Immature natural killer cell (primary cell): ENCODE results near the gene AHRR. TPM values are rescaled to one million over a fixed set of nuclear protein-coding genes. Genes with fewer than 3 reads are reported as not detected.
A peak's percentile ranks its signal among the peaks of the same experiment; 100 is the strongest.
"Not testable (repeated sequence)": the region's sequence is repeated elsewhere in the genome, so short reads cannot be mapped to it uniquely, and the experiment has no call there.

ENCODE experiments used
- DNase-seq, 3 donors: peaks; one replicate each; pipeline ENCODE4 v3.0.0; 2022; ENCODE audit warnings: mixed read lengths in 1 of 3
- H3K27ac Mint-ChIP-seq, 6 donors: one replicate each; pipeline ENCODE4 v1.8.0; 2020; ENCODE audit warnings: mixed read lengths in 6 of 6, mild to moderate bottlenecking in 5 of 6, inconsistent platforms in 4 of 6, moderate library complexity in 3 of 6
- H3K27me3 Mint-ChIP-seq, 3 donors: one replicate each; pipeline ENCODE4 v1.8.0; 2020 to 2021; ENCODE audit warnings: low read depth in 3 of 3, mild to moderate bottlenecking in 3 of 3, mixed read lengths in 3 of 3, moderate library complexity in 3 of 3, inconsistent platforms in 1 of 3
- H3K36me3 Mint-ChIP-seq, 3 donors: one replicate each; pipeline ENCODE4 v1.8.0; 2020; ENCODE audit warnings: mixed read lengths in 3 of 3, inconsistent platforms in 2 of 3, mild to moderate bottlenecking in 2 of 3
- H3K4me1 Mint-ChIP-seq, 2 donors: one replicate each; pipeline ENCODE4 v1.8.0; 2020; ENCODE audit warnings: inconsistent platforms in 2 of 2, mild to moderate bottlenecking in 2 of 2, mixed read lengths in 2 of 2, moderate library complexity in 1 of 2
- H3K4me3 Mint-ChIP-seq, 5 donors: one replicate each; pipeline ENCODE4 v1.8.0; 2020; ENCODE audit warnings: mild to moderate bottlenecking in 5 of 5, mixed read lengths in 5 of 5, inconsistent platforms in 3 of 5, moderate library complexity in 3 of 5
- H3K9me3 Mint-ChIP-seq, 6 donors: one replicate each; pipeline ENCODE4 v1.8.0; 2020; ENCODE audit warnings: mild to moderate bottlenecking in 6 of 6, mixed read lengths in 6 of 6, inconsistent platforms in 4 of 6, moderate library complexity in 3 of 6
- polyA plus RNA-seq, 3 donors: library from polyadenylated mRNA; unstranded; fragments of 300-500 nt; fragmentation: Illumina TruSeq; gene quantifications; one replicate each; pipeline ENCODE4 v1.2.3, GENCODE V29; 2021

The AHRR gene
- polyA plus RNA-seq, 3 donors from 2014 or later, result 0.16 TPM; not detected in 2

DNA sequence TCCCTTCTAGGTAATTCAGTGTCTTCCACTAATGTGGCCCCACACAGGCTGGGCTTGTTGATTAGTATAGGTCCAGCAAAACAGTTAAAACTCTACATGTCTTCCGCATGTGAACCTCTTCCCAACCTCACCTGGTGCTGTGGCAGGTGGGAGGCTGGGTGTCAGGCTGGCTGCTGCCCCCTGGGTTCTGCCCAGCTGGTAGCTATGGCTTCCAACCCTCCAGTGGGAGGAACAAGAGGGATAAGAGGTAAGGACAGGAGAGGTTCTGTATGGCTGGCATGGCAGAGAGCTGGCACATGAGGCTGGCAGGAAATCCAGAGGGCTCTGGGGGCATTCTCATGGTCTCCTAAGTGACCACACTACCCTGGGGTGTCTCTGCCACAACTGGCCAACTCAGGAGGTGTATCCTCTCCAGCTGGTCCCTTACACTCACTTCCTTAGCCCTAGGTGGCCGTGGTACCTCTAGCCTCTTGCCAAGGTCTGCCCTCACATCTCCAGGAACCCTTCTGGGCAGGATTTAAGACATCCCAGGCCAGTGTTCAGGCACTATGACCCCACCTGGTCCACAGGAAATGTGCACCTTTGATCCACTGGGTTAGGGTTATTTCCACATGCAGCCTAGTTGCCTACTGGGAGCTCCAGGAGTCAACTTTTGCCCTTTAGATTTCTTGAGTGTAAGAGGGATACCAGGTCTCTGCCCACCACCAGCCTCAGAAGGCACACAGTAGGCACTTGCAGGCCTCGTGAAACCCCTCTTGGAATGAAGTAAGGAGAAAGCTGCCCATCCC, 41.7 kb downstream of the AHRR start:
- Mint-ChIP-seq H3K27ac (no peak overlapping the region), H3K9me3 (peaks cover 0 to 9% (median 3%) of the 10 kb centered on the region in 6 donors), H3K27me3 (peaks cover 0 to 13% (median 3%) of the 10 kb centered on the region in 3 donors), H3K4me1 (peaks cover under 1 to 1% of the 10 kb centered on the region in 2 donors), H3K4me3 (no peak overlapping the region), H3K36me3 (peaks cover 0 to 6% (median 0%) of the 10 kb centered on the region in 3 donors)
- DNase-seq, result no peak

DNA sequence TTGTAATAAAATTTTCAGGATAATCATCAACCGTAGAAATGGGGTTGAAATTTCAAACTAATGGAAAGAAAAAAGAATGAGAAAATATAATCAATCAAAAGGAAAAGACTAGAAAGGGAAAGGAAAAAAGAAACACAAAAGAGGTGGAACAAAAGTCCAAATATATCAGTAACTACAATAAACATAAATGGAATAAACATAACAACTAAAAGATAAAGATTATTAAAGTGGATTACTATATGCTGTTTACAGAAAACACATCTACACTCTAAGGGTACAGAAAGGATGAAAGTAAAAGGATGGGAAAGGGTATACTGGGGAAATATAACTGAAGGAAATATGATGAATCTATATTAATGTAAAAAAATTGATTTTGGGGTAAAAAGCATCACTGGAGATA, 43.0 kb downstream of the AHRR start:
- Mint-ChIP-seq H3K27me3 (peaks cover 0 to 13% (median 5%) of the 10 kb centered on the region in 3 donors), H3K36me3 (peaks cover 0 to 6% (median 0%) of the 10 kb centered on the region in 3 donors), H3K9me3 (peaks cover 0 to 9% (median 3%) of the 10 kb centered on the region in 6 donors), H3K4me3 (no peak overlapping the region), H3K4me1 (peaks cover 14% of the 10 kb centered on the region in 2 donors), H3K27ac (no peak overlapping the region)
- DNase-seq, result no peak

GRCh38 chr5:366541-367357, 45.2 kb downstream of the AHRR start:
- H3K4me1 Mint-ChIP-seq, result peaks cover 16% of the 10 kb centered on the region in 2 donors
- no peak for DNase-seq
- H3K4me3 Mint-ChIP-seq, result no peak overlapping the region
- H3K27me3 Mint-ChIP-seq, result peaks cover 0 to 12% (median 4%) of the 10 kb centered on the region in 3 donors
- peaks cover 0 to 6% (median 0%) of the 10 kb centered on the region in 3 donors for H3K36me3 Mint-ChIP-seq
- peaks cover 0 to 9% (median 3%) of the 10 kb centered on the region in 6 donors for H3K9me3 Mint-ChIP-seq
- H3K27ac Mint-ChIP-seq, result no peak overlapping the region

DNA sequence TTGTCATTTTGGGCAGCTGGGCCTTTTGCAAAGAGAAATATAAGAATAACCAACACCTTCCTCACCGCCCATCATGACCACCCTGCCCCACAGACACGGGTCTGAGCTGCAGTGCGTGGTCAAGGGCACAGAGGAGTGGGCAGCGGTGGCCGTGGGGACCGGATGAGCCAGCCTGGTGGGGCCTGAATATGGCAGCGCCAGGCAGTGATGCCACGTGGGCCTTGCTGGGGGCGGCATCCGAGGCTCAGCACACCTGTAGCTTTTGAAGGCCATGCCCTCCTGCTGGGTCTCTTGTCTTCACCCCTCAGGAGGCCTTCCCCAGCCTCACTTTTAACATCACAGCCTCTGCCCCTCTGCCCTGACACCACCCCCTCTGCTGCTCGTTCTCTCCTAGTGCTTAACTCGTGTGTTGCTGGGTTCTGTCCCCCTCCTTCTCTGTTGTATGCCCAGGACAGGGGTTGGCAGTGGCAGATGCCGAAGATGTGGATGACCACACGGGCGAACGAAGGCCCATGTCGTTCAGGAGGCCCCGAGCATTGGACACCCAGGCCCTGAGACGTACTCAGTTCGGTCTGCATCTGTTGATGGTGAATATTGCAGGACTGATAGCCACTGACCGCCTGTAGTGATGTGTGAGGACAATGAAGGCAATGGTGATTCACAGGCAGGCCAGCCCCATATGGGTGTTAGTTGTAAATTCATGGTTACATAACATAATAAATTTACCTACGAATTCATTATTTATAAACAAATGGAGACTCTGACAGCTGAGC, 46.0 kb downstream of the AHRR start:
- Mint-ChIP-seq H3K27me3 (peaks cover 1 to 15% (median 4%) of the 10 kb centered on the region in 3 donors), H3K4me3 (no peak overlapping the region), H3K9me3 (peaks cover 0 to 9% (median 3%) of the 10 kb centered on the region in 6 donors), H3K4me1 (peaks cover 16% of the 10 kb centered on the region in 2 donors), H3K27ac (no peak overlapping the region), H3K36me3 (peaks cover 0 to 6% (median 0%) of the 10 kb centered on the region in 3 donors)
- no peak for DNase-seq

- peak overlapping the region in 1 of 6 donors; percentile 62 for H3K27ac Mint-ChIP-seq
- H3K9me3 Mint-ChIP-seq, result peaks cover 0 to 9% (median 3%) of the 10 kb centered on the region in 6 donors
- no peak for DNase-seq
- peaks cover 16% of the 10 kb centered on the region in 2 donors for H3K4me1 Mint-ChIP-seq
- H3K27me3 Mint-ChIP-seq, result peaks cover 1 to 15% (median 4%) of the 10 kb centered on the region in 3 donors
- peaks cover 0 to 6% (median 0%) of the 10 kb centered on the region in 3 donors for H3K36me3 Mint-ChIP-seq
- peak overlapping the region in 3 of 5 donors; percentile 13 to 60 (median 57) for H3K4me3 Mint-ChIP-seq
Observed at GRCh38 chr5:368183-369084, 46.9 kb downstream of the AHRR start.

- peak overlapping the region in 2 of 5 donors; percentile 13 to 60 for H3K4me3 Mint-ChIP-seq
- H3K36me3 Mint-ChIP-seq, result peaks cover 0 to 6% (median 0%) of the 10 kb centered on the region in 3 donors
- DNase-seq, result no peak
- peaks cover 0 to 5% (median 2%) of the 10 kb centered on the region in 6 donors for H3K9me3 Mint-ChIP-seq
- H3K27ac Mint-ChIP-seq, result peak overlapping the region in 1 of 6 donors; percentile 62
- peaks cover 16% of the 10 kb centered on the region in 2 donors for H3K4me1 Mint-ChIP-seq
- peaks cover 1 to 9% (median 4%) of the 10 kb centered on the region in 3 donors for H3K27me3 Mint-ChIP-seq
Observed at GRCh38 chr5:369151-369868, 47.8 kb downstream of the AHRR start.

DNA sequence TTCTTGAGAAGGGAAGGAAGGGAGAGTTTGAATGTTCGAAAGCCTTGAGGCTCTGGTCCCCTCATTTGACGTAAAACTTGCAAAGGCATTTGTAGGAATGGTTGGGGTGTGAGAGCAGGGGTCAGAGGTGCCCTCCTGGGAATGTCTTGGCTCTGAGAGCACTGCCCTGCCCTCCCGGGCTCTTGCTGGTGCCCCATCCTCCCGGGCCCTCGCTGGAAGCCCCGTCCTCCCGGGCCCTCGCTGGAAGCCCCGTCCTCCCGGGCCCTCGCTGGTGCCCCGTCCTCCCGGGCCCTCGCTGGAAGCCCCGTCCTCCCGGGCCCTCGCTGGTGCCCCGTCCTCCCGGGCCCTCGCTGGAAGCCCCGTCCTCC, 48.3 kb downstream of the AHRR start:
- Mint-ChIP-seq H3K4me1 (peaks cover 16% of the 10 kb centered on the region in 2 donors), H3K4me3 (peak overlapping the region in 1 of 5 donors; percentile 60)
- H3K27ac Mint-ChIP-seq, H3K27me3 Mint-ChIP-seq, H3K36me3 Mint-ChIP-seq, DNase-seq, H3K9me3 Mint-ChIP-seq: not testable (repeated sequence)

- Mint-ChIP-seq H3K4me3 (no peak overlapping the region), H3K9me3 (peaks cover 0 to 1% (median 0%) of the 10 kb centered on the region in 6 donors), H3K27me3 (peaks cover 1 to 10% (median 5%) of the 10 kb centered on the region in 3 donors), H3K27ac (no peak overlapping the region), H3K4me1 (peaks cover 16% of the 10 kb centered on the region in 2 donors), H3K36me3 (peaks cover 0 to 2% (median 0%) of the 10 kb centered on the region in 3 donors)
- DNase-seq, result no peak
Observed at GRCh38 chr5:370311-370958, 48.9 kb downstream of the AHRR start.

- DNase-seq, result no peak
- Mint-ChIP-seq H3K27me3 (peaks cover 1 to 10% (median 5%) of the 10 kb centered on the region in 3 donors), H3K4me1 (peaks cover 16% of the 10 kb centered on the region in 2 donors), H3K27ac (no peak overlapping the region), H3K9me3 (no peaks in the 10 kb centered on the region), H3K4me3 (peak overlapping the region in 1 of 5 donors; percentile 7), H3K36me3 (peaks cover 0 to under 1% (median 0%) of the 10 kb centered on the region in 3 donors)
Observed at GRCh38 chr5:370959-371810, 49.7 kb downstream of the AHRR start.

GRCh38 chr5:371811-372555, 50.5 kb downstream of the AHRR start:
- no peak overlapping the region for H3K27ac Mint-ChIP-seq
- H3K4me1 Mint-ChIP-seq, result peaks cover 16% of the 10 kb centered on the region in 2 donors
- no peaks in the 10 kb centered on the region for H3K9me3 Mint-ChIP-seq
- H3K4me3 Mint-ChIP-seq, result peak overlapping the region in 1 of 5 donors; percentile 7
- peaks cover 1 to 10% (median 4%) of the 10 kb centered on the region in 3 donors for H3K27me3 Mint-ChIP-seq
- H3K36me3 Mint-ChIP-seq, result peaks cover 0 to 4% (median 0%) of the 10 kb centered on the region in 3 donors
- no peak for DNase-seq
